ENCODE measurements around the gene LRRC75A.
"Not testable (repeated sequence)": the region's sequence is repeated elsewhere in the genome, so short reads cannot be mapped to it uniquely, and the experiment has no call there.

GRCh38 chr17:16395887-16396286 is 96.1 kb downstream of the LRRC75A start:
- TF ChIP-seq, protein P1, sequence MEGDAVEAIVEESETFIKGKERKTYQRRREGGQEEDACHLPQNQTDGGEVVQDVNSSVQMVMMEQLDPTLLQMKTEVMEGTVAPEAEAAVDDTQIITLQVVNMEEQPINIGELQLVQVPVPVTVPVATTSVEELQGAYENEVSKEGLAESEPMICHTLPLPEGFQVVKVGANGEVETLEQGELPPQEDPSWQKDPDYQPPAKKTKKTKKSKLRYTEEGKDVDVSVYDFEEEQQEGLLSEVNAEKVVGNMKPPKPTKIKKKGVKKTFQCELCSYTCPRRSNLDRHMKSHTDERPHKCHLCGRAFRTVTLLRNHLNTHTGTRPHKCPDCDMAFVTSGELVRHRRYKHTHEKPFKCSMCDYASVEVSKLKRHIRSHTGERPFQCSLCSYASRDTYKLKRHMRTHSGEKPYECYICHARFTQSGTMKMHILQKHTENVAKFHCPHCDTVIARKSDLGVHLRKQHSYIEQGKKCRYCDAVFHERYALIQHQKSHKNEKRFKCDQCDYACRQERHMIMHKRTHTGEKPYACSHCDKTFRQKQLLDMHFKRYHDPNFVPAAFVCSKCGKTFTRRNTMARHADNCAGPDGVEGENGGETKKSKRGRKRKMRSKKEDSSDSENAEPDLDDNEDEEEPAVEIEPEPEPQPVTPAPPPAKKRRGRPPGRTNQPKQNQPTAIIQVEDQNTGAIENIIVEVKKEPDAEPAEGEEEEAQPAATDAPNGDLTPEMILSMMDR (conservative IDR thresholded peaks at IDR 0.05): not testable (repeated sequence)
- TF ChIP-seq EZH2 (IDR thresholded peaks at IDR 0.05; ENCODE audit: low read depth): not testable (repeated sequence)
